Transverse colon (tissue), 3 donors: Measurements from ENCODE around the gene TACC2.

Source experiments
- POLR2A ChIP-seq: fragments of 450-650 bp; IDR thresholded peaks from one replicate; pipeline ENCODE4 v1.6.1; 2016; ENCODE audit warnings: antibody characterized with exemption, mild to moderate bottlenecking, moderate library complexity
- TF ChIP-seq, protein P1 (sequence below), 5 experiments: fragments of 200-600 bp in 3 of 5; fragments of 450-650 bp in 2 of 5; sonication (generic) in 3 of 5; IDR thresholded peaks; 1 replicate in 2 of 5; 2 replicates in 3 of 5; pipeline ENCODE4 v1.5.1; 2016 to 2017; ENCODE audit warnings: antibody characterized with exemption in 5 of 5, inconsistent platforms in 3 of 5, mild to moderate bottlenecking in 2 of 5, moderate library complexity in 1 of 5

GRCh38 chr10:122288262-122288661 lies 299.3 kb downstream of the TACC2 start:
- no peak for TF ChIP-seq POLR2A
- TF ChIP-seq, protein P1, sequence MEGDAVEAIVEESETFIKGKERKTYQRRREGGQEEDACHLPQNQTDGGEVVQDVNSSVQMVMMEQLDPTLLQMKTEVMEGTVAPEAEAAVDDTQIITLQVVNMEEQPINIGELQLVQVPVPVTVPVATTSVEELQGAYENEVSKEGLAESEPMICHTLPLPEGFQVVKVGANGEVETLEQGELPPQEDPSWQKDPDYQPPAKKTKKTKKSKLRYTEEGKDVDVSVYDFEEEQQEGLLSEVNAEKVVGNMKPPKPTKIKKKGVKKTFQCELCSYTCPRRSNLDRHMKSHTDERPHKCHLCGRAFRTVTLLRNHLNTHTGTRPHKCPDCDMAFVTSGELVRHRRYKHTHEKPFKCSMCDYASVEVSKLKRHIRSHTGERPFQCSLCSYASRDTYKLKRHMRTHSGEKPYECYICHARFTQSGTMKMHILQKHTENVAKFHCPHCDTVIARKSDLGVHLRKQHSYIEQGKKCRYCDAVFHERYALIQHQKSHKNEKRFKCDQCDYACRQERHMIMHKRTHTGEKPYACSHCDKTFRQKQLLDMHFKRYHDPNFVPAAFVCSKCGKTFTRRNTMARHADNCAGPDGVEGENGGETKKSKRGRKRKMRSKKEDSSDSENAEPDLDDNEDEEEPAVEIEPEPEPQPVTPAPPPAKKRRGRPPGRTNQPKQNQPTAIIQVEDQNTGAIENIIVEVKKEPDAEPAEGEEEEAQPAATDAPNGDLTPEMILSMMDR (IDR thresholded peaks at IDR 0.05) = no peak
